ENCODE results near the gene ZDHHC4.

Gene ZDHHC4

DNA sequence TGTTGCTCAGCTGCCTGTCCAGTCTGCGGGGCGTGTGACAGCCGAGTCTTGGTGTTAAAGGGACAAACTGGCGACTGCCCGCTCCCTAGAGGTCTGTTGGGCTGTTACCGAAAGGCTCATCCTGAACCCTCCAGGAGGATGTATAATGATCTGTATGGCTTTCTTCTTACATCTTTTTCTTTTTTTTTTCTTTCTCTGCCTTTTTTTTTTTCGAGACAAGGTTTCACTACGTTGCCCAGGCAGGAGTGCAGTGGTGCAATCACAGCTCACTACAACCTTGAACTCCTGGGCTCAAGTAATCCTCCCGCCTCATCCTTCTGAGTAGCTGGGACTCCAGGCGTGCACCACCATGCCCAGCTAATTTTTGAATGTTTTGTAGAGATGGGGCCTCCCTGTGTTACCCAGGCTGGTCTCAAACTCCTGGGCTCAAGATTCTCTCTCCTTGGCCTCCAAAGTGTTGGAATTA is 13.4 kb downstream of the ZDHHC4 start:
- DNase-seq, result no peak
- in situ Hi-C loops (cut with MboI; ENCODE audit: low pct_unique_long_range_greater_than_20kb, low sequenced_read_pairs), result no loop called here

DNA sequence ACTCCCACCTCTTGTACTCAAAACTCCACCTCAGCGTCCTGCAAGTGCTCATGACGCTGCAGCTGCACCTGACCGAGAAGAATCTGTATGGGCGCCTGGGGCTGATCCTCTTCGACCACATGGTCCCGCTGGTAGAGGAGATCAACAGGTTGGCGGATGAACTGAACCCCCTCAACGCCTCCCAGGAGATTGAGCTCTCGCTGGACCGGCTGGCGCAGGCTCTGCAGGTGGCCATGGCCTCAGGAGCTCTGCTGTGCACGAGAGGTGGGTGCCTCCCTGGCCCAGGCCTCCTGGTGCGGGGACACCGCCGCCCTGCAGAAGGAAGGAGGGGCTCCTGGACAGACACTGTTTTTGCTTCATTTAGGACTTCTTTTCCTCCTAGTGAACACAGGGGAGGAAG is 22.8 kb downstream of the ZDHHC4 start:
- DNase-seq, result no peak
- in situ Hi-C loops (cut with MboI; ENCODE audit: low pct_unique_long_range_greater_than_20kb, low sequenced_read_pairs), result no loop called here

DNA sequence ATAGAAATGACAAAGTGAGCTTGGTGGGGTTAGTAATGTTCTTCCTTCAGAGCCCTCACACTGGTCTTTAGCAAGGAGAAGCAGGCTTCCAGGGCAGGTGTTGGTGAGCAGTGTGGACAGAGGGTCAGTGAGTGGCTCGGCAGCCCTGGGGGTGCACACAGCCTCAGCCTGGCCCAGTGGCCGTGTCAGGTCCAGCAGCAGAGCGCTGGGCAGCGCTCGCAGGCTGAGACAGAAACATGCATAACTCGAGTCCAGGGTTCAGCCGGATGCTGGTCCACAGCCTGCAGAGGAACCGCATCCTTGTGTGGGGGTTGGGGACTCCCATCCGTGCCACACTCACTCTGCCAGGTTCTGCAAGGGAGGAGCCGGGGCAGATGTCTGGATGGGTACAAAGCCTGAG is 27.2 kb downstream of the ZDHHC4 start:
- in situ Hi-C loops (cut with MboI; ENCODE audit: low pct_unique_long_range_greater_than_20kb, low sequenced_read_pairs), result no loop called here
- DNase-seq, result no peak

DNA sequence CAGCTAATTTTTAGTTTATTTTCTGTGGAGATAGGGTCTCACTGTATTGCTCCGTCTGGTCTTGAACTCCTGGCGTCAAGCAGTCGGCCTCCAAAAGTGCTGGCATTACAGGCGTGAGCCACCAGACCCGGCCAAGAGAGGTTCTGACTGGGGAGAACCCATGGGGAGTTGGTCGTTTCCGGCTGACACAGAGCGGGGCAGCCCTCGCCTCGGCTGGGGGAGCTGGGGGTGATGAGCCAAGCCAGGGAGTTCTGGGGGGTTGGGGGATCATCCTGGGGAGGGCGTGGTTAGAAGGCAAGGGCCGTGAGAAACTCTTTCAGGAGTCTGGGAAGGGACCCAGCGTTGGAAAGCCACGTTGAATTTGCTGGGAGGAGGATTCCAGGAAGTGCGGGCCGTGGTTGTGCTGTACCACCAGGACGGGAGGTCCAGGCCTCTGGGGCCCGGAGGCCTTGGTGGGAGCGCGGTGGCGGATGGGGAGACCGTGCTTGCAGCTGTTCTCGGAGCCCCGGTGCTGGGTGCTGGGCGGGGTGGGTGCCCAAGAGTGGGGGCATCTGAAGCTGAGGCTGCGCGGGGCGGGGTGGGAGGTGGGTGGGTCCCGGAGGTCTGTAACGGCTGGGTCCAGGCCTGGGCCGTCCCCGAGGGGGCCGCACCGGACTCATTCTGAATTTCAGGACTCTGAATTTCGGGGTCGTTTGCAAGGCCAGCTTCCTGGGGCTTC is 29.8 kb downstream of the ZDHHC4 start:
- in situ Hi-C loops (cut with MboI; ENCODE audit: low pct_unique_long_range_greater_than_20kb, low sequenced_read_pairs), result no loop called here

DNA sequence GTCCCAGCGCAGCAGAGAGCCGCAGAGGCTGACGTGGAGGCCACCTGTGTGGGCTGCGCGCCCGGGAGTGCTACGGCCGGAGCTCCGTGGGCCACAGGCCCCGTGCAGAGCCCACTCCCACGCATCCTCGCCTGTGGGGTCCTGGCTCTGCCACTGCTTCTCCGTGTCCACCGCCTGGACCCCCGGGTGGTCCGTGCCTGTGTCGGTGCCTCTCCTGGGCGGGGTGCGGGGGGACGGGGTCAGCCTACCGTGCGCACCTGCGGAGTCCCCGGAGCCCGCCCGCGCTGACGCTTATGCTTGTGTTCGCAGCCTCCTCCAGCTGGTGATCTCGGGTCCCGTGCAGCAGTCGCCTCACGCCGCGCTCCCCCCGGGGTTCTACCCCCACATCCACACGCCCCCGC is 30.4 kb downstream of the ZDHHC4 start:
- in situ Hi-C loops (cut with MboI; ENCODE audit: low pct_unique_long_range_greater_than_20kb, low sequenced_read_pairs), result no loop called here

More for the DNA sequence above, 29.8 kb downstream of the ZDHHC4 start:
- DNase-seq, result no peak

DNA sequence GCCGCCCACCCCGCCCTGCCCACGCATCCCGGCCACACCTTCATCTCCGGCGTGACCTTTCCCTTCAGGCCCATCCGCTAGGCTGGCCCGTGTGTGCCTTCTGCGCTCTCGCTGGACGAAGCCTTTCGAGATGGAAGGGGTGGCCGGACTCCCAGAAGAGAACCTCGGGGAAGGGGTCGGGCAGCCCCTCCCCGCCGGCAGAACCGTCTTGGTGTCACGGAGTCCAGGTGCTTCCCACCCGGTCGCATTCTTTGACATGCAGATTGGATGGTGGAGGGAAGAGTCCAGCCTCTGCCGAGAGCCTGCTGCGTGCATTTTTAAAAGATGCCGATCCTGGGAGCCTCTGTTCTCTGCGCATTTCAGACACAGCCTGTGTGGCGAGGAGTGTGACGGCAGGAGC is 30.8 kb downstream of the ZDHHC4 start:
- in situ Hi-C loops (cut with MboI; ENCODE audit: low pct_unique_long_range_greater_than_20kb, low sequenced_read_pairs), result no loop called here
- DNase-seq, result no peak

More for the DNA sequence above, 30.4 kb downstream of the ZDHHC4 start:
- DNase-seq, result no peak

DNA sequence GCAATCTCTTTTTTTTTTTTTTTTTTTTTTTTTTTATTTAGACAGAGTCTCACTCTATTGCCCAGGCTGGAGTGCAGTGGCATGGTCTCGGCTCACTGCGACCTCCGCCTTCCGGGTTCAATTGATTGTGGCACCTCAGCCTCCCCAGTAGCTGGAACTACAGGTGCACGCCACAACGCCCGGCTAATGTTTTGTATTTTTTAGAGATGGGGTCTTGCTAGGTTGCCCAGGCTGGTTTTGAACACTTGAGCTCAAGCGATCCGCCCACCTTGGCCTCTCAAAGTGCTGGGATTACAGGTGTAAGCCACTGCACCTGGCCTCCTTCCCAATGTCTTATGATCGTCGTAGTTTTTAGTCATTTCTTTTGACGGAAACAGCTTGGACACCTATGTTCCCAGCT is 31.5 kb downstream of the ZDHHC4 start:
- DNase-seq, result no peak
- in situ Hi-C loops (cut with MboI; ENCODE audit: low pct_unique_long_range_greater_than_20kb, low sequenced_read_pairs), result no loop called here

DNA sequence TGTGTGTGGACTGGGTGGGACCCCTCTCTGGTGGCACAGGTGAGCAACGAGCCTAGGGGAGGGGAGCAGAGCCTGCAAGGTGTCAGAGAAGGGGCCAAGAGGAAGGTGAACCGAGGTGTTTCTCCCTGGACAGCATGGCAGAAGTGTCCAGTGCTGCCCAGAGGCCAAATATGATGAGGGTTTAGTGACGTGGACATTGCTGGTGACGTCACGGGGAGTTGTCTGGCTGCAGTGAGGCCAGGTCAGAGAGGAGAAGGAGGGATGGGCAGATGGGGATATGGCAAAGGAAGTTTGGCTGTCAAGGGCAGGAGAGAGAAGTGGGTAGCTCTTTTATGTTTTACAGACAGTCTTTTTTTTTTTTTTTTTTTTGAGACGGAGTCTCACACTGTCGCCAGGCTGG is 35.6 kb downstream of the ZDHHC4 start:
- in situ Hi-C loops (cut with MboI; ENCODE audit: low pct_unique_long_range_greater_than_20kb, low sequenced_read_pairs), result no loop called here
- no peak for DNase-seq

DNA sequence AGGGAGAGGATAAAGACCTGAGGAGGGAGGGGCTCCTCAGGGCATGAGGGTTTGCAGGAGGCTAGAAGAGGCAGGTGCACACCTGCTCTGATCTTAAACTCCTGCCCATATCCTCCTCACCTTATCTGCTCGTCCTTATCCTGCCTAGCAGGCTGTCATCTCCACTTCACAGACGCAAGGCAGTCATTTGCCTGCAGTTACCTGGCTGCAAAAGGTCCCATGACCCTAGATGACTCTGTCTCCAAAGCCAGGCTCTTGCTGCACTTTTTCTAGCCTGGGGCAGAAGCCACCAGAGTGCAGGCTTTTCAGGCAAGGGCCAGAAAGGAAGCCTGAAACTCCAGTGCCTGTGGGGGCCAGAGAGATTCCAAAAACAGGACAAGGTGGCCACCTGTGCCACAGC is 36.5 kb downstream of the ZDHHC4 start:
- in situ Hi-C loops (cut with MboI; ENCODE audit: low pct_unique_long_range_greater_than_20kb, low sequenced_read_pairs), result no loop called here

DNA sequence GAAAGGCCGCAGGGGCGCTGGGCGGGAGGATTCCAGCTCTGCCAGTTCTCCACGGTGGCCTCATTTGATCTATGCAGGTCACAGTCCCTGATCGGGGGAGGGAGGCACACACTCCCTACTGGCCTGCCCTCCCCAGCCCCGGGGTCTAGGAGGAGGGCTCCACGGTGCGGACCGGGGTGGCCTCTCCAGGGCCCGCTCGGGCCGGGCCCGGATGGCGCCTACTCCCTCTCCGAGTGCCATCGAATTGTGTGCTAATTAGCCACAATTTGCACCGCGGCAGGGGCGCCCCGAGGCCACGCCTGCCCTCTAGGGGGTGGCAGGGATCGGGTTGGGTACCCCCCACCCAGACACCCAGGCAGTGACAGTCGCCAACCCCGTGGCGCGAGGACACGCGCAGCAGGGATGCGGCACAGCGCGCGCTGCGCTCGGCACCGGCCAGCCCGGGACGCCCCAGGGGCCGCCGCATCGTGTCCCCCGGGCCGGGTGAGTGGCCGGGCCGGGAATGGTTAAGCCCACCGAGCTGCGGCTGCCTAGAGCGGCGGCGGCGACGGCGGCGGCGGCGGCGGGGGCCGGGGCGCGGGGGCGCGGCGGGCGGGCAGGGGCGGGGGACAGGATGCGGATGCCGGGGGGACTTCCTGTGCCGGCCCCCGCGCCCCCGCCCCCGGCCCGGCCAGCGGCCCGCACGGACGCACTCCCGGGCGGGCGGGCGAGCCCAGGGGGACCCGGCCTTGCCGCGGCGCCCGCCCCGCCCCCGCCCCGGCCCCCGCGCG is 37.9 kb downstream of the ZDHHC4 start, which contains the start of gene ZNF853:
TSS of gene ZNF853 (plus strand) at position 658 of the 770 bp plus-strand sequence. CDS start 565 bp downstream, outside the sequence.
- in situ Hi-C loops (cut with MboI; ENCODE audit: low pct_unique_long_range_greater_than_20kb, low sequenced_read_pairs), result no loop called here
- no peak for DNase-seq

More for the DNA sequence above, 36.5 kb downstream of the ZDHHC4 start:
- DNase-seq, result no peak

DNA sequence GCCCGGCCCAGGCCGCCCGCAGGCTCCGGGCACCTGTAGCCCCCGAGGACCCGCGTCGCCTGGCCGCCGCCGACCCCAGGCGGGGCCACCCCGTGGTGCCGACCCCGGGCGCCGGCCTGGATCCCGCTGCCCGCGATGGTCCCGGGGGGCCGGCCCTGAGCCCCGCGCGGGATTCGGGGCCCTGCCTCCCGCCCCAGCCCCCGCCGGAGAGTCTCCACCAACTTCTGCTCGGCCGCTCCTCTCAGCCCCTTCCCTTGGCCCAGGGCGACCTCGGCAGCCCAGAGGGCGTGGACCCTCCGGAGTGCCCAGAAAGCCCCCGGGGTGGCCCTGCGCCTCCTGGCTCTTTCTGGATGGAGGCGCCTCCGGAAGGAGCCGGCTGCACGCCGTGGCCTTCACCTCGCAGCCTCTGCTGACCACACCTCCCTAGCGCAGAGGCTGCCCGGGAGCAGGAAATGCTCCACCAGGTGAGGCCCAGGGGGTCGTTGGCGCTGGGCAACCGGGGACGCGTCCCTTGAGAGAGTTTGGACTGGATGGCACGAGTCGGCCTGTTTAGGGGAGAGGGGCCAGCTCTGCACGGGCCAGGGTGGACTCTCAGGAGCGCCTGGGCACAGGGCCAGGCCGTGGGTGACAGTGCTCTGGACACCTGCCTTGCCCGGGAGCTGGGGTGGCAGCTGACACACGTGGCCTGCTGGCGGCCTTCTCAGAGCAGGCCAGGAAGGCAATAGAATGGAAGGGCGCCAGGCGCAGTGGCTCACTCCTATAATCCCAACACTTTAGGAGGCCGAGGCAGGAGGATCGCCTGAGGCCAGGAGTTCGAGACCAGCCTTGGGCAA is 38.7 kb downstream of the ZDHHC4 start:
- in situ Hi-C loops (cut with MboI; ENCODE audit: low pct_unique_long_range_greater_than_20kb, low sequenced_read_pairs), result no loop called here
- DNase-seq, result no peak

DNA sequence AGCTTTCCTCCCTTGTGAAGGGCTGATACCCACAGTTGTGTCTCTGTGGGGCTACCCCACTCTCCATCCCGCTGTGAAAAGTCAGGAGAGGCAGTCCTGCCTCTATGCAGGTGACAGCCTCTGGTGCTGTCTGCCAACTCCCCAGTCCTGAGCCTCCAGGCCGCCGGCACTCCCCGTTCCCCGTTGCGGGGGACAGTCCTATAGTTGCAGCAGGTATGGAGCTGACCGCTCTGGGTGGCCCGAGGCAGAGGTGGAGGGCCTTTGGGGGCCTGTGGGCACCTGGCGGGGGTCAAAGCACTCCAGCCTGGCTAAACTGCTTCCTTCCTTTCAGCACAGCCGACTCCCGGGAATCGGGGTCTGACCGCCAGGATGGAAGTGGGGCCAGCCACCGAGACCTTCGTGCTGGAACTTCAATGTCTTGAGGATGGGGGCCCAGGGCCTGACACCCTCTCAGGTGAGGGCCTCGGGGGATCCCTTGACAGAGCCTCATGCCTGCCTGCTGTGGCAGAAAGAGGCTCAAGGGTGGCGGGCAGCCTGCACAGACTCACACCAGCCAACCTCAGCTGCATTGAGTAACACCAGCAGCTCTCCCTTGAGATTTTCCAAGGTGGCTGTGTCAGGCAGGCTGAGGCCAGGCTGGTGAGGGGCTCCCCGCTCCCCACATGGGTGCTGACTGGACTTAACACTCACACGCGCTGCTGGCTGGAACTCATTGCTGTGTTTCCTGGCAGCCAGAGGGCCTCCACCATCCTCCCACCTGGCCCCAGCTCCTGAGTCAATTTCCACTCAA is 39.8 kb downstream of the ZDHHC4 start:
- DNase-seq, result no peak
- in situ Hi-C loops (cut with MboI; ENCODE audit: low pct_unique_long_range_greater_than_20kb, low sequenced_read_pairs), result no loop called here

DNA sequence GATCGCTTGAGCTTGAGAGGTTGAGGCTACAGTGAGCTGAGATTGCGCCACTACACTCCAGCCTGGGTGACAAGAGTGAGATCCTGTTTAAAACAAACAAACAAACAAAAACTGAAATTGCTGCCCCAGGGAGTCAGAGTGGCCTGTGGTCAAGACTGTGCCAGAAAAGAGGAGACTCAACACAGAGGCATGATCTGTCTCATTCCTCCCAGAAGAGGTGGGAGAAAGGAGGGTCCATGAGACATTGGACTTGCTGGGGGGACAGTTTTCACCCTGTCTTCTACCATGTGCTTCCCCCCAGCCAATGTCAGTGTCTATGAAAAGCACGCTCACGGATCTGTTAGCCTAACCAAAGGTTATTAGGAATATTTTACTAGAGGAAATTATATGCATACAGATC is 41.4 kb downstream of the ZDHHC4 start:
- in situ Hi-C loops (cut with MboI; ENCODE audit: low pct_unique_long_range_greater_than_20kb, low sequenced_read_pairs), result no loop called here
- DNase-seq, result no peak

DNA sequence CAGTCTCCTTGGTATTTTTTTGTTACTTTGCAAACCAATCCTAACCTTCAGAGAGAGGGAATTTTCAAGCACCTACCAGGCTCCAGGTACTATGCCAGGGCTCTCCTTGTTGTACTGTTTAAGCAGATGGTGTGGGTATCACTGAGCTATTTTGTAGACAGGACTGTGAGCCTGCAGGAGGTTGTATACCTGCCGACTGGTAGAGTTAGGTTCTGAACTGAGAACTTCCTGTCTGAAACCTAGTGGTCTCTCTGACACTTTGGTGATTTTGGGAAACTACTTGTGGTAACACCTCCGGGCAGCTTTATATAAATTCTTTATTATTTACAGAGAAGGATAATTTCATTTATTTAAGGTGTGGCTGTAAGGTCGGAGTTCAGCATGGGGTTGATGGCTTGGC is 42.7 kb downstream of the ZDHHC4 start:
- in situ Hi-C loops (cut with MboI; ENCODE audit: low pct_unique_long_range_greater_than_20kb, low sequenced_read_pairs), result no loop called here

DNA sequence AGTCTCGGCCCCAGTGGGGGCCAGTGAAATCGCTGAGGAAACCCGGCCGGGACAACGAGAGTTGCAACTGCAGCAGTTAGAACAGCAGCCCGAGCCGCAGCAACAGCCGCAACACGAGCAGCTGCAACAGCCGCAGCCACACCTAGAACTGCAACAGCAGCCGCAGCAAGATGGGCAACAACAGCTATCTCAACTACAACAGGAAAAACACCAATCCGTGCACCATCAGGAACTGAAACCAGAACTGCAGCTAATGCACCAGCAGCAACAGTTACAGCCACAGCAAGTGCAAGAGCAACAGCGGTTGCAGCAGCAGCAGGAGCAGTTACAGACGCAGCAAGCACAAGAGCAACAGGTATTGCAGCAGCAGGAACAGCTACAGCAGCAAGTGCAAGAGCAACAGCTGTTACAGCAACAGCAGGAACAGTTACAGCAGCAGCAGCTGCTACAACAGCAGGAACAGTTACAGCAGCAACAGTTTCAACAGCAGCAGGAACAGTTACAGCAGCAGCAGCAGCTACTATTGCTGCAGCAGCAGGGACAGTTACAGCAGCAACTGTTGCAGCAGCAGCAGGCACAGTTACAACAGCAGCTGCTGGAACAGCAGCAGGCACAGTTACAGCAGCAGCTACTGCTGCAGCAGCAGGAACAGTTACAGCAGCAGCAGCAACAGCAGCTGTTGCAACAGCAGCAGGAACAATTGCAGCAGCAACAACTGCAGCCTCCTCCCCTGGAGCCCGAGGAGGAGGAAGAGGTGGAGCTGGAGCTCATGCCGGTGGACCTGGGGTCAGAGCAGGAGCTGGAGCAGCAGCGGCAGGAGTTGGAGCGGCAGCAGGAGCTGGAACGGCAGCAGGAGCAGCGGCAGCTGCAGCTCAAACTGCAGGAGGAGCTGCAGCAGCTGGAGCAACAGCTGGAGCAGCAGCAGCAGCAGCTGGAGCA is 44.2 kb downstream of the ZDHHC4 start:
- DNase-seq, result no peak
- in situ Hi-C loops (cut with MboI; ENCODE audit: low pct_unique_long_range_greater_than_20kb, low sequenced_read_pairs), result no loop called here

More for the DNA sequence above, 42.7 kb downstream of the ZDHHC4 start:
- no peak for DNase-seq

DNA sequence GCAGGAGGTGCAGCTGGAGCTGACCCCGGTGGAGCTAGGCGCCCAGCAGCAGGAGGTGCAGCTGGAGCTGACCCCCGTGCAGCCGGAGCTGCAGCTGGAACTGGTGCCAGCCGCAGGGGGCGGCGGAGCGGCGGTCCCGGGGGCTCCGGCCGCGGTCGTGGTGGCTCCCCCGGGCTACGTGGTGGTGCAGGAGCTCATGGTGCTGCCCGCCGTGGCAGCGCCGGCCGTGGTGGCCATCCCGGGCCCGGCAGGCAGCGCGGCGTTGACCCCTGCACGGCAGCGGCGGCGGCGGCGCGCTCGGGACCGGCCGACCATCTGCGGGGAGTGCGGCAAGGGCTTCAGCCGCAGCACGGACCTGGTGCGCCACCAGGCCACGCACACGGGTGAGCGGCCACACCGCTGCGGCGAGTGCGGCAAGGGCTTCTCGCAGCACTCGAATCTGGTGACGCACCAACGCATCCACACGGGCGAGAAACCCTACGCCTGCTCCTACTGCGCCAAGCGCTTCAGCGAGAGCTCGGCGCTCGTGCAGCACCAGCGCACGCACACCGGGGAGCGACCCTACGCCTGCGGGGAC is 45.0 kb downstream of the ZDHHC4 start:
- no peak for DNase-seq
- in situ Hi-C loops (cut with MboI; ENCODE audit: low pct_unique_long_range_greater_than_20kb, low sequenced_read_pairs), result no loop called here

DNA sequence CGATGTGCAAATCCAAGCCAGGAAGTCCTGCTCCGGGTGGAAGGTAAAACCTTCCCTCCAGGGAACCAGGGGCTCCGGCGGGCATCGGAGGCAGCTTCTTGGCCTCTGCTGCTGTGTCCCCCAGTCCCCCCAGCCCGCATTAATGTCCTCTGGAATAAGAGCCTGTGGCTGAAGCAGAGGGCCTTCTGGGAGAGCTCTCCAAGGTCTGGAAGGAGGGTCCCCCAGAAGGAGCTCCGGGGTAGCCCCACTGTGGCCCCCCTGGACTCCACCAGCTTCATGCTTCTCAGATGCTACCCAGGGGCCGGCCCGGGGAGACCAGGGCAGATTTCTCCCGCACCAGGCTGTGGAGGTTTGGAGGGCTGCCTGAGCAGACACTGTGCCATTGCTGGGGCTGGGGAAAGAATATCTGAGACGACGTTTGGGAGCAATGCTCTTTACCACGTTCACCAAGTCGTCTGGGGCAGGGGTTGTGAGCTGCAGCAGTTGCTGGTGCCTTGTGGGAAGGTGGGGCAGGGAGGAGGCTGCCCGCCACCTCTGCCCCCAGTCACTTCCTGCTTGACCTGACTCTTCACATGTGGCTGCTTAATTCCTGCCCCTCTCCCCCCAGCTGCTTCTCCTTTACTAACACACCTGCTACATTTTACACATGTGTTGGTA is 46.5 kb downstream of the ZDHHC4 start:
- no peak for DNase-seq
- in situ Hi-C loops (cut with MboI; ENCODE audit: low pct_unique_long_range_greater_than_20kb, low sequenced_read_pairs), result no loop called here

All from KBM-7 (cell line).